Suprapubic skin (tissue), 4 donors: Measurements from ENCODE around the gene PDXDC1.
"Not testable (repeated sequence)": the region's sequence is repeated elsewhere in the genome, so short reads cannot be mapped to it uniquely, and the experiment has no call there.

ENCODE experiments used
- CTCF ChIP-seq, 2 donors: fragments of 200-600 bp in 1 of 2; fragments of 450-650 bp in 1 of 2; sonication (generic) in 1 of 2; IDR thresholded peaks; one replicate each; pipeline ENCODE4 v1.5.1; 2016 to 2019; ENCODE audit warnings: antibody characterized with exemption in 2 of 2, mild to moderate bottlenecking in 1 of 2, moderate library complexity in 1 of 2
- EP300 ChIP-seq: sonication (generic); formaldehyde crosslinking; IDR thresholded peaks from one replicate; pipeline ENCODE4 v1.6.1; 2017; ENCODE audit warnings: antibody characterized with exemption
- POLR2A ChIP-seq, 2 donors: fragments of 450-650 bp; IDR thresholded peaks; one replicate each; pipeline ENCODE4 v1.6.1; 2017; ENCODE audit warnings: antibody characterized with exemption in 2 of 2, mild to moderate bottlenecking in 2 of 2, moderate library complexity in 2 of 2
- POLR2AphosphoS5 ChIP-seq, 3 donors: sonication (generic); formaldehyde crosslinking; IDR thresholded peaks; one replicate each; pipeline ENCODE4 v1.6.1; 2017; ENCODE audit warnings: antibody characterized with exemption in 3 of 3

GRCh38 chr16:15154005-15154404 lies 179.2 kb downstream of the PDXDC1 start:
- TF ChIP-seq CTCF (IDR thresholded peaks at IDR 0.05); POLR2AphosphoS5 (IDR thresholded peaks at IDR 0.05); EP300; POLR2A (IDR thresholded peaks at IDR 0.05): not testable (repeated sequence)
